HG03469 (cell line): Measurements from ENCODE around the gene ZNF592.
"Not testable (repeated sequence)": the region's sequence is repeated elsewhere in the genome, so short reads cannot be mapped to it uniquely, and the experiment has no call there.

Experiments
- ATAC-seq: cut with Tn5 transposase; IDR thresholded peaks from one replicate; pipeline ENCODE4 v1.9.1; 2021; ENCODE audit warnings: mild to moderate bottlenecking, moderate library complexity, moderate number of reproducible peaks; ENCODE audit not compliant: unreplicated experiment

ZNF592 gene

GRCh38 chr15:84845631-84846030, 97.2 kb downstream of the ZNF592 start:
- ATAC-seq, result not testable (repeated sequence)

GRCh38 chr15:84846269-84846668, 97.9 kb downstream of the ZNF592 start:
- ATAC-seq, result no peak

- ATAC-seq, result no peak
Measured at GRCh38 chr15:84847382-84847781, 99.0 kb downstream of the ZNF592 start.

- ATAC-seq, result no peak
Measured at GRCh38 chr15:84852212-84852611, 103.8 kb downstream of the ZNF592 start.

GRCh38 chr15:84855136-84855535, 106.7 kb downstream of the ZNF592 start:
- ATAC-seq, result no peak

- ATAC-seq, result no peak
Measured at GRCh38 chr15:84855765-84856164, 107.4 kb downstream of the ZNF592 start.
